Hepatocyte (in vitro differentiated cells): ENCODE results near the gene TTBK1.

Experiments used
- EZH2 ChIP-seq: fragments of 200-600 bp; sonication (generic); IDR thresholded peaks from 2 replicates; pipeline ENCODE4 v1.6.1; 2016; ENCODE audit warnings: antibody characterized with exemption, mild to moderate bottlenecking, borderline replicate concordance
- EZH2phosphoT487 ChIP-seq: fragments of 200-600 bp; sonication (generic); IDR thresholded peaks from one replicate; pipeline ENCODE4 v1.6.1; 2018; ENCODE audit warnings: antibody characterized with exemption, mild to moderate bottlenecking, low read depth, moderate library complexity; ENCODE audit not compliant: unreplicated experiment, severe bottlenecking
- TF ChIP-seq, protein P1 (sequence below): fragments of 200-600 bp; sonication (generic); IDR thresholded peaks from 2 replicates; pipeline ENCODE4 v1.5.1; 2016; ENCODE audit warnings: antibody characterized with exemption, mild to moderate bottlenecking; ENCODE audit not compliant: poor library complexity

GRCh38 chr6:43254846-43255245, 11.6 kb downstream of the TTBK1 start:
- TF ChIP-seq, protein P1, sequence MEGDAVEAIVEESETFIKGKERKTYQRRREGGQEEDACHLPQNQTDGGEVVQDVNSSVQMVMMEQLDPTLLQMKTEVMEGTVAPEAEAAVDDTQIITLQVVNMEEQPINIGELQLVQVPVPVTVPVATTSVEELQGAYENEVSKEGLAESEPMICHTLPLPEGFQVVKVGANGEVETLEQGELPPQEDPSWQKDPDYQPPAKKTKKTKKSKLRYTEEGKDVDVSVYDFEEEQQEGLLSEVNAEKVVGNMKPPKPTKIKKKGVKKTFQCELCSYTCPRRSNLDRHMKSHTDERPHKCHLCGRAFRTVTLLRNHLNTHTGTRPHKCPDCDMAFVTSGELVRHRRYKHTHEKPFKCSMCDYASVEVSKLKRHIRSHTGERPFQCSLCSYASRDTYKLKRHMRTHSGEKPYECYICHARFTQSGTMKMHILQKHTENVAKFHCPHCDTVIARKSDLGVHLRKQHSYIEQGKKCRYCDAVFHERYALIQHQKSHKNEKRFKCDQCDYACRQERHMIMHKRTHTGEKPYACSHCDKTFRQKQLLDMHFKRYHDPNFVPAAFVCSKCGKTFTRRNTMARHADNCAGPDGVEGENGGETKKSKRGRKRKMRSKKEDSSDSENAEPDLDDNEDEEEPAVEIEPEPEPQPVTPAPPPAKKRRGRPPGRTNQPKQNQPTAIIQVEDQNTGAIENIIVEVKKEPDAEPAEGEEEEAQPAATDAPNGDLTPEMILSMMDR = no peak
- no peak for TF ChIP-seq EZH2
- TF ChIP-seq EZH2phosphoT487 = no peak
